Mesenchymal stem cell (in vitro differentiated cells and primary cell): ENCODE results near the gene OSR1.

Experiments used
- DNase-seq: peaks from one replicate; pipeline ENCODE4 v3.0.0-alpha.2; 2013
- H2AFZ ChIP-seq: one replicate; pipeline ENCODE4 v1.6.1; 2013; ENCODE audit warnings: low read depth, mild to moderate bottlenecking, control low read depth, inconsistent platforms, low read length, moderate library complexity
- H2AK5ac ChIP-seq: 2 replicates; pipeline ENCODE4 v1.6.1; 2013; ENCODE audit warnings: low read length, moderate library complexity, mild to moderate bottlenecking, inconsistent platforms; ENCODE audit not compliant: severe bottlenecking
- H2BK120ac ChIP-seq: one replicate; pipeline ENCODE4 v1.6.1; 2013; ENCODE audit warnings: low read depth, mild to moderate bottlenecking, inconsistent platforms, low read length, moderate library complexity
- H2BK12ac ChIP-seq, 2 experiments: one replicate each; pipeline ENCODE4 v1.6.1; 2013; ENCODE audit warnings: inconsistent platforms in 2 of 2, low read length in 2 of 2, mild to moderate bottlenecking in 2 of 2, moderate library complexity in 2 of 2, control low read depth in 1 of 2
- H2BK15ac ChIP-seq: one replicate; pipeline ENCODE4 v1.6.1; 2013; ENCODE audit warnings: mild to moderate bottlenecking, low read depth, inconsistent platforms; ENCODE audit not compliant: poor library complexity, severe bottlenecking
- H2BK5ac ChIP-seq: 2 replicates; pipeline ENCODE4 v1.6.1; 2013; ENCODE audit warnings: low read depth, mild to moderate bottlenecking, low read length, control low read depth, inconsistent platforms; ENCODE audit not compliant: poor library complexity, severe bottlenecking
- H3K14ac ChIP-seq, 2 experiments: one replicate each; pipeline ENCODE4 v1.6.1; 2013; ENCODE audit warnings: inconsistent platforms in 2 of 2, low read length in 2 of 2, control low read depth in 1 of 2, mild to moderate bottlenecking in 1 of 2, moderate library complexity in 1 of 2
- H3K18ac ChIP-seq, 2 experiments: one replicate each; pipeline ENCODE4 v1.6.1; 2013; ENCODE audit warnings: inconsistent platforms in 2 of 2, low read length in 2 of 2, control low read depth in 1 of 2, low read depth in 1 of 2, mild to moderate bottlenecking in 1 of 2
- H3K23ac ChIP-seq, 2 experiments: one replicate each; pipeline ENCODE4 v1.6.1; 2013; ENCODE audit warnings: inconsistent platforms in 2 of 2, low read length in 2 of 2, mild to moderate bottlenecking in 2 of 2, moderate library complexity in 2 of 2, control low read depth in 1 of 2
- H3K27ac ChIP-seq: 2 replicates; pipeline ENCODE4 v1.5.1; 2013; ENCODE audit warnings: mild to moderate bottlenecking, moderate library complexity, low read length, control low read depth, inconsistent platforms; ENCODE audit not compliant: poor library complexity, severe bottlenecking
- H3K27me3 ChIP-seq, 2 experiments: 2 replicates each; pipeline versions ENCODE4 v1.6.1 to v1.7.0; 2013; ENCODE audit warnings: low read length in 2 of 2, mild to moderate bottlenecking in 2 of 2, moderate library complexity in 2 of 2, control low read depth in 1 of 2, inconsistent platforms in 1 of 2; ENCODE audit not compliant: control insufficient read depth in 1 of 2, insufficient read depth in 1 of 2
- H3K36me3 ChIP-seq, 2 experiments: 2 replicates each; pipeline versions ENCODE4 v1.6.1 to v1.7.0; 2013; ENCODE audit warnings: low read length in 2 of 2, control low read depth in 1 of 2, inconsistent platforms in 1 of 2, low read depth in 1 of 2, mild to moderate bottlenecking in 1 of 2; ENCODE audit not compliant: insufficient read depth in 2 of 2, control insufficient read depth in 1 of 2
- H3K4ac ChIP-seq, 2 experiments: one replicate each; pipeline ENCODE4 v1.6.1; 2013; ENCODE audit warnings: inconsistent platforms in 2 of 2, low read length in 2 of 2, mild to moderate bottlenecking in 2 of 2, moderate library complexity in 2 of 2, control low read depth in 1 of 2, low read depth in 1 of 2
- H3K4me1 ChIP-seq: 2 replicates; pipeline ENCODE4 v1.6.1; 2013; ENCODE audit warnings: low read depth, low read length, control low read depth; ENCODE audit not compliant: control insufficient read depth, insufficient read depth
- H3K4me2 ChIP-seq: 2 replicates; pipeline ENCODE4 v1.6.1; 2013; ENCODE audit warnings: low read length, mild to moderate bottlenecking, inconsistent platforms; ENCODE audit not compliant: poor library complexity, severe bottlenecking
- H3K4me3 ChIP-seq, 2 experiments: 2 replicates each; pipeline versions ENCODE4 v1.5.1 to v1.7.0; 2013; ENCODE audit warnings: low read length in 2 of 2, mild to moderate bottlenecking in 2 of 2, control low read depth in 1 of 2, low read depth in 1 of 2; ENCODE audit not compliant: insufficient read depth in 1 of 2
- H3K79me1 ChIP-seq: replicated peaks from 2 replicates; pipeline ENCODE4 v1.6.1; 2013; ENCODE audit warnings: mild to moderate bottlenecking, control low read depth, low read length, inconsistent platforms; ENCODE audit not compliant: poor library complexity, severe bottlenecking
- H3K9ac ChIP-seq: 2 replicates; pipeline ENCODE4 v1.7.0; 2013; ENCODE audit warnings: mild to moderate bottlenecking, low read length, moderate library complexity
- H3K9me3 ChIP-seq: 2 replicates; pipeline ENCODE4 v1.7.0; 2013; ENCODE audit warnings: mild to moderate bottlenecking, low read length; ENCODE audit not compliant: control insufficient read depth
- H4K8ac ChIP-seq: one replicate; pipeline ENCODE4 v1.6.1; 2013; ENCODE audit warnings: inconsistent platforms, mild to moderate bottlenecking, low read length, moderate library complexity
- H4K91ac ChIP-seq: one replicate; pipeline ENCODE4 v1.6.1; 2013; ENCODE audit warnings: mild to moderate bottlenecking, low read length, inconsistent platforms
- WGBS: methylation state at CpG from one replicate; pipeline ENCODE4 v1.1.7; 2013; ENCODE audit warnings: mixed read lengths; 5-methylcytosine and 5-hydroxymethylcytosine counted together

The OSR1 gene

DNA sequence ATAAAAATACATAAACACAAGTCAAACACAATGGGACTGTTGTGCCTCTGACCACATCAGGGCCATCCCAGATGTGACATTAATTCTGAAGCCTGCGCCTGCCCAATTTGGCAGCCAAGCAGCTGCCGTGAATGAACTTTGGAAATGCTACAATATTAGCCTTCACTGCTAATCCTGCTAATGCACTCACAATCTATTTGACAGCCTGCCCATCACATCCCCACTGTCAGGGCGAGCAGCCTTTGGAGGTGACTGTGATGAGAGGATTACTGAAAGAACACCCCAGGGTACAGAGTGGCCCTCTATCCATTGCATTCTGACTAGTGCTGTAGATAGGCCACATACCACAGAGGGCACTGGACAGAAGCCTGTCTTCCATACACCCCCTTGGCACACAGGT lies 21.6 kb downstream of the OSR1 start:
- no peak overlapping the region for H2BK5ac ChIP-seq
- no peaks in the 10 kb centered on the region for H3K27me3 ChIP-seq
- 87% methylated on average over 2 of the region's 3 CpGs for WGBS
- no peak overlapping the region for H4K91ac ChIP-seq
- H3K4me2 ChIP-seq: no peak overlapping the region
- no peak overlapping the region for H2AFZ ChIP-seq
- H3K36me3 ChIP-seq: peaks cover 3 to 20% of the 10 kb centered on the region in 2 experiments
- H2BK15ac ChIP-seq: no peak overlapping the region
- H3K14ac ChIP-seq: no peak overlapping the region
- H3K9ac ChIP-seq: no peak overlapping the region
- no peaks in the 10 kb centered on the region for H3K9me3 ChIP-seq
- H3K18ac ChIP-seq: no peak overlapping the region
- peaks cover 4% of the 10 kb centered on the region for H3K79me1 ChIP-seq
- H2BK120ac ChIP-seq: no peak overlapping the region
- no peak for DNase-seq
- H3K4ac ChIP-seq: no peak overlapping the region
- H3K4me3 ChIP-seq: no peak overlapping the region
- H4K8ac ChIP-seq: no peak overlapping the region
- H2BK12ac ChIP-seq: no peak overlapping the region
- H3K27ac ChIP-seq: no peak overlapping the region
- no peaks in the 10 kb centered on the region for H3K4me1 ChIP-seq
- no peak overlapping the region for H3K23ac ChIP-seq
- H2AK5ac ChIP-seq: no peak overlapping the region

DNA sequence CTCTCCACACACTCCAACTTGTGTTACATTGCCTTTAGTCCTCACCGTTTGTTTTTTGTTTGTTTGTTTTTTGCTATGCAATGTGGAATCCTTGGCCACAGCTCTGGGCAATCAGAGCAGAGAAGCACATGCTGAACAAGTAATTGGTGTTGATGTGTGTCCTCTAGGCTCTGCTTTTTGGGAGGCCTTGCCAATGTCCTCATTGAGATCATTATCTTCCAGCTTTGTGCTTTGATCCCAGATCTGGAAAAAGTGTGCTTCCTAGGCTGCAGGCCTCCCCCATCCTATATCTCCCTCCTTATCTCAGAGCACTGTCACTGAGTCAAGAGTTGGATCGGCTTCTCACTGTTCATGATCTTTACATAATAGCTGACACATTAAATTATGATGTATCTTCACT lies 25.9 kb downstream of the OSR1 start:
- no peaks in the 10 kb centered on the region for H3K27me3 ChIP-seq
- no peak for DNase-seq
- no peak overlapping the region for H3K27ac ChIP-seq
- no peak overlapping the region for H2BK15ac ChIP-seq
- no peak overlapping the region for H3K4ac ChIP-seq
- H3K9ac ChIP-seq: no peak overlapping the region
- H3K9me3 ChIP-seq: no peaks in the 10 kb centered on the region
- peaks cover 3% of the 10 kb centered on the region for H3K79me1 ChIP-seq
- H2BK5ac ChIP-seq: no peak overlapping the region
- WGBS: 0% methylated on average over 1 of the region's 2 CpGs
- H3K18ac ChIP-seq: no peak overlapping the region
- peaks cover 0 to 4% of the 10 kb centered on the region in 2 experiments for H3K36me3 ChIP-seq
- no peak overlapping the region for H3K4me3 ChIP-seq
- no peak overlapping the region for H3K23ac ChIP-seq
- no peaks in the 10 kb centered on the region for H3K4me1 ChIP-seq
- H3K4me2 ChIP-seq: no peak overlapping the region
- H3K14ac ChIP-seq: no peak overlapping the region
- H2AK5ac ChIP-seq: no peak overlapping the region
- no peak overlapping the region for H2BK120ac ChIP-seq
- no peak overlapping the region for H2BK12ac ChIP-seq
- no peak overlapping the region for H4K91ac ChIP-seq
- no peak overlapping the region for H2AFZ ChIP-seq
- no peak overlapping the region for H4K8ac ChIP-seq

DNA sequence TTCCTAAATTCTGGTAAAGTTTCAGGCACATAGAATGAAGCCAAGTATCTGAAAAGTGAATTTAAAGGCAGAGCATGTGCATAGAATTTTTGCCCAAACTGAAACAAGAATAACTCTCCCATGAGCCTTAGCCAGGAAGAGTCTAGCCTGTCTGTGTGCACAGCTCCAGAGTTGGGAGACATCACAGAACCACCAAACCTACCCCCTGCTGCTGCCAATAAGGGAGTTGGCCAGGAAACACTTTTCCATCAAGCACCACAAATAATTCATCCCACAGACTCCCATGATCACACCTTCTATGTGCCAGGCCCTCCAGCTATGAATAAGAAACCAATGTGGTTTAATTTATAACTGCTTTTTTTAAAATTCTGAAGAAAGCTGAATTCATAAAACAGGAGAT lies 27.0 kb downstream of the OSR1 start:
- Histone ChIP-seq H2BK120ac (no peak overlapping the region), H4K8ac (no peak overlapping the region), H3K79me1 (peaks cover 2% of the 10 kb centered on the region), H3K18ac (no peak overlapping the region), H3K4me3 (no peak overlapping the region), H3K4ac (no peak overlapping the region), H3K9ac (no peak overlapping the region), H3K36me3 (peaks cover 0 to 4% of the 10 kb centered on the region in 2 experiments), H4K91ac (no peak overlapping the region), H2AK5ac (no peak overlapping the region), H3K4me2 (no peak overlapping the region), H3K23ac (no peak overlapping the region), H3K14ac (no peak overlapping the region), H3K4me1 (no peaks in the 10 kb centered on the region), H2BK15ac (no peak overlapping the region), H3K27ac (no peak overlapping the region), H2AFZ (no peak overlapping the region), H2BK12ac (no peak overlapping the region), H2BK5ac (no peak overlapping the region), H3K27me3 (no peaks in the 10 kb centered on the region), H3K9me3 (no peaks in the 10 kb centered on the region)
- no peak for DNase-seq

DNA sequence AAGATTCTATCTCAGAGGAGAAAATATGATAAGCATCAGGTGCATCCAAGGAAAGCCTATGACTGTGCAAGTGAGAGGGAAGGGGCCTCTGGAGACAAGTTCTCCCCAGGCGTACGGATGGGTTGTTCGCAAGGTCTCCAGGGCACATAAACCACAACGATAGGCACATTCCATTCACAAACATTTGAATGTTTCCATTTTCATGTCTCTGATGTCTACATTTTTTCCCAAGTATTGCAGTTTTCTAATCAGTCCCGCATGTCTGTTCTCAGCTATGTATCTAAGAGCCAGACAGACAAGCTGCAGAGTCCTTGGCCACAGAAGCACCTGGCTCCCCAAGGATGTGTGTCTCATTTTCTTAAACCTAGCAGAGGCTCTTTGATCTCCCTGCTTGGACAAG lies 28.0 kb downstream of the OSR1 start:
- H4K8ac ChIP-seq: no peak overlapping the region
- no peak overlapping the region for H3K27ac ChIP-seq
- no peak overlapping the region for H3K4ac ChIP-seq
- no peak overlapping the region for H3K23ac ChIP-seq
- no peak overlapping the region for H2AK5ac ChIP-seq
- H3K14ac ChIP-seq: no peak overlapping the region
- no peak overlapping the region for H2BK120ac ChIP-seq
- no peak overlapping the region for H3K18ac ChIP-seq
- WGBS: 84% methylated on average over 5 of the region's 5 CpGs
- H3K9ac ChIP-seq: no peak overlapping the region
- H3K4me3 ChIP-seq: no peak overlapping the region
- H2BK12ac ChIP-seq: no peak overlapping the region
- H3K79me1 ChIP-seq: no peaks in the 10 kb centered on the region
- no peaks in the 10 kb centered on the region for H3K27me3 ChIP-seq
- no peak overlapping the region for H2BK5ac ChIP-seq
- no peak overlapping the region for H2BK15ac ChIP-seq
- no peak for DNase-seq
- peaks cover 0 to 4% of the 10 kb centered on the region in 2 experiments for H3K36me3 ChIP-seq
- H2AFZ ChIP-seq: no peak overlapping the region
- no peaks in the 10 kb centered on the region for H3K4me1 ChIP-seq
- no peak overlapping the region for H4K91ac ChIP-seq
- no peak overlapping the region for H3K4me2 ChIP-seq
- no peaks in the 10 kb centered on the region for H3K9me3 ChIP-seq
